ENCODE results near the gene CRISPLD2. TPM values are rescaled to one million over a fixed set of nuclear protein-coding genes. Genes with fewer than 3 reads are reported as not detected.
A peak's percentile ranks its signal among the peaks of the same experiment; 100 is the strongest.

Gene CRISPLD2
- total and polyA plus RNA-seq, 9 of the 15 experiments (the other 6 are each of a cell fraction or from before 2014, with no cell fraction given): 0.03 to 0.24 (median 0.04) TPM; not detected in 4

- TF ChIP-seq PATZ1 (CRISPR knock-in tag; IDR thresholded peaks at IDR 0.05; ENCODE audit: borderline replicate concordance) (no peak), ZNF263 (CRISPR knock-in tag; IDR thresholded peaks at IDR 0.05; ENCODE audit: borderline replicate concordance) (peak; percentile 62; the same call in 1 of the 2 replicates), GTF2F1 (IDR thresholded peaks at IDR 0.05; ENCODE audit: low read depth, low read length) (no peak), MXI1 (IDR thresholded peaks at IDR 0.05; ENCODE audit: low read depth, low read length) (peak; percentile 70), NBN (IDR thresholded peaks at IDR 0.05; ENCODE audit: low read depth) (peak; percentile 86; the same call in 1 of the 2 replicates), ETV5 (CRISPR knock-in tag; IDR thresholded peaks at IDR 0.05; ENCODE audit: low read depth) (peak; percentile 22), ZKSCAN8 (CRISPR knock-in tag; IDR thresholded peaks at IDR 0.05) (peak; percentile 86; the same call in 1 of the 2 replicates), SUPT5H (IDR thresholded peaks at IDR 0.05) (no peak), BRCA1 (IDR thresholded peaks at IDR 0.05) (no peak), BRCA1 (CRISPR knock-in tag; IDR thresholded peaks at IDR 0.05) (no peak), NR4A1 (CRISPR knock-in tag; IDR thresholded peaks at IDR 0.05) (no peak; the same call in 1 of the 2 replicates), NR4A1 (tag; IDR thresholded peaks at IDR 0.05) (peak; percentile 81), ZNF644 (tag; IDR thresholded peaks at IDR 0.05; ENCODE audit: low read depth) (peak; percentile 63), HNRNPK (IDR thresholded peaks at IDR 0.05; ENCODE audit: low read depth, low read length, poor library complexity, severe bottlenecking) (no peak), HMG20A (CRISPR knock-in tag; conservative IDR thresholded peaks at IDR 0.05) (no peak), ELF4 (CRISPR knock-in tag; IDR thresholded peaks at IDR 0.05) (no peak), NFXL1 (CRISPR knock-in tag; IDR thresholded peaks at IDR 0.05) (no peak), ZBTB8A (IDR thresholded peaks at IDR 0.05; ENCODE audit: partially characterized antibody) (no peak), ARID2 (IDR thresholded peaks at IDR 0.05) (no peak), MTF1 (CRISPR knock-in tag; IDR thresholded peaks at IDR 0.05; ENCODE audit: borderline replicate concordance) (no peak), TCF15 (CRISPR knock-in tag; IDR thresholded peaks at IDR 0.05) (no peak), SAFB2 (IDR thresholded peaks at IDR 0.05; ENCODE audit: borderline replicate concordance, low read depth, low read length, severe bottlenecking) (no peak), MCM3 (IDR thresholded peaks at IDR 0.05) (no peak), ELF1 (tag; IDR thresholded peaks at IDR 0.05) (no peak), MLLT1 (IDR thresholded peaks at IDR 0.05) (peak in 1 of 2 experiments; percentile 84; a peak in 2 of 4 replicates), C11orf30 (IDR thresholded peaks at IDR 0.05; ENCODE audit: low read depth) (no peak), CBX1 (IDR thresholded peaks at IDR 0.05; ENCODE audit: low read depth) (no peak; the same call in 1 of the 2 replicates), ZSCAN29 (IDR thresholded peaks at IDR 0.05) (no peak)
Observed at GRCh38 chr16:84952335-84953189, 132.8 kb downstream of the CRISPLD2 start (continued).
